ENCODE data around the gene WFIKKN2. TPM values are rescaled to one million over a fixed set of nuclear protein-coding genes. Genes with fewer than 3 reads are reported as not detected.

WFIKKN2 gene
- total and polyA plus RNA-seq, 2 of the 4 experiments (the other 2 are of a cell fraction) = 0.02 TPM; not detected in 1

DNA sequence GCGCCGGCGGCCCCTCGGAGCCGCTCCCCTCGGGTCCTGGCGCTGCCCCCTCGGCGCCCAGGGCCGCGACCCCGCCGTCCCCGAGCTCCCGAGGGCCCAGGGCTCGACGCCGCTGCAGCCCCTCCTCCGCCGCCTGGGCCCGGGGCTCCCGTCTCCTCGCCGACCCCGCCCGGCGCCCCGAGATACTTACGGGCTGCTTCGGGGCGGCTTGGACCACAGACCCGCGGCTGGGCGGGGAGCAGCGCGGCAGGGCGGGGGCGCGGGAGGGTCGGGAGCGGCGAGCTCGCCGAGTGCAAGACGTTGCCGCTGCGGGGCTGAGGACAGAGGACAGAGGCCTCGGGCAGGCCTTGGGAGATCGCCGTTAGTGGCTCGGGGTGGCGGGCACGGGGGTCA, 30.5 kb downstream of the WFIKKN2 start:
- Histone ChIP-seq H2BK15ac (ENCODE audit: low read depth, low read length) (no peak overlapping the region), H4K91ac (ENCODE audit: insufficient read depth, low read depth, low read length) (no peak overlapping the region; the same call in 1 of the 2 replicates), H3K4ac (ENCODE audit: low read depth, low read length) (0 out of 2 replicates have a peak overlapping the region, but pooled peaks have one; percentile 40), H3K56ac (ENCODE audit: extremely low read depth, insufficient read depth, low read length) (no peak overlapping the region), H2BK120ac (ENCODE audit: low read depth, low read length) (no peak overlapping the region), H2AFZ (replicated peaks; ENCODE audit: low read length, poor library complexity) (peak overlapping the region; percentile 82), H4K8ac (ENCODE audit: low read depth in 2 of 2, low read length in 2 of 2) (peak overlapping the region in 1 of 2 experiments; percentile 67; a peak in 1 of 4 replicates), H3K27me3 (ENCODE audit: control insufficient read depth, insufficient read depth, low read length) (no peaks in the 10 kb centered on the region), H3K18ac (ENCODE audit: low read depth, low read length) (no peak overlapping the region; the same call in 1 of the 2 replicates), H3K9ac (ENCODE audit: low read depth, low read length) (peak overlapping the region; percentile 58), H3K9me3 (ENCODE audit: control insufficient read depth, insufficient read depth, low read length) (no peaks in the 10 kb centered on the region), H2BK5ac (ENCODE audit: low read depth, low read length, poor library complexity, severe bottlenecking) (peak overlapping the region; percentile 78), H3K14ac (replicated peaks; ENCODE audit: low read depth, low read length) (peak overlapping the region; percentile 93), H3K4me3 (ENCODE audit: insufficient read depth, low read depth, low read length) (peak overlapping the region; percentile 97), H2AK9ac (replicated peaks; ENCODE audit: low read depth, low read length, poor library complexity) (peak overlapping the region; percentile 92), H3K9me1 (ENCODE audit: insufficient read depth, low read length) (peaks cover 6% of the 10 kb centered on the region; the same call in 1 of the 2 replicates), H2AK5ac (ENCODE audit: low read depth, low read length) (peak overlapping the region; percentile 69; the same call in 1 of the 2 replicates), H3K4me2 (ENCODE audit: low read depth, low read length) (no peak overlapping the region), H4K5ac (ENCODE audit: low read depth, low read length) (no peak overlapping the region), H3K4me1 (ENCODE audit: control insufficient read depth, insufficient read depth, low read length) (peaks cover 4% of the 10 kb centered on the region), H3K27ac (ENCODE audit: insufficient read depth, low read length) (peak overlapping the region; percentile 90), H3K23ac (ENCODE audit: low read depth, low read length) (peak overlapping the region; percentile 67; the same call in 1 of the 2 replicates), H2BK20ac (ENCODE audit: low read depth, low read length) (no peak overlapping the region), H3K36me3 (ENCODE audit: control insufficient read depth, insufficient read depth, low read length) (peaks cover 6% of the 10 kb centered on the region), H3K79me1 (ENCODE audit: low read depth in 1 of 2, low read length in 2 of 2) (peaks cover 16 to 24% of the 10 kb centered on the region in 2 experiments), H4K20me1 (ENCODE audit: insufficient read depth, low read length) (peaks cover 29% of the 10 kb centered on the region; the same call in 1 of the 2 replicates)
- 0% methylated on average over 8 of the region's 53 CpGs; no CpG with 5 or more reads in 1 of the 2 experiments for WGBS, 2 experiments (ENCODE audit: extremely low coverage in 2 of 2, insufficient read length in 1 of 2)
- ATAC-seq (ENCODE audit: low read depth) = peak; percentile 2
- POLR2A ChIA-PET (ENCODE audit: unreplicated experiment) = interaction anchor here (0.5 to 1.5 kb wide), 12 partner anchors 9 to 377 kb away, joined by 3 to 21 read pairs (median 4); no protein-coding TSS in a partner anchor
- CTCF ChIA-PET = interaction anchor here (0.6 kb wide), 1 partner anchor 161 kb away, joined by 4 read pairs; no protein-coding TSS in a partner anchor
- no peak for DNase-seq
- in situ Hi-C loops (cut with MboI; ENCODE audit: low sequenced_read_pairs) (loop anchor here (10.0 kb wide), 1 partner anchor 279 kb away; no protein-coding TSS in a partner anchor), dilution Hi-C loops (cut with HindIII; ENCODE audit: low sequenced_read_pairs, unreplicated experiment) (no loop called here), intact Hi-C loops (cut with micrococcal nuclease) (loop anchor here (2.0 to 10.0 kb wide), 4 partner anchors 36 to 249 kb away; no protein-coding TSS in a partner anchor)
- BruUV-seq (replicated peaks) = no TSS peak
- TF ChIP-seq CHD1 (IDR thresholded peaks at IDR 0.05; ENCODE audit: low read depth, low read length) (0 out of 2 replicates have a peak, but pooled peaks have one; percentile 57), MAZ (IDR thresholded peaks at IDR 0.05; ENCODE audit: borderline replicate concordance, low read depth, low read length) (no peak)

Data from IMR-90 (cell line).